CD4-positive, CD25-positive, alpha-beta regulatory T cell (primary cell): ENCODE results near the gene AMFR. TPM values are rescaled to one million over a fixed set of nuclear protein-coding genes. Genes with fewer than 3 reads are reported as not detected.
A peak's percentile ranks its signal among the peaks of the same experiment; 100 is the strongest.

Experiments used
- ATAC-seq, 2 donors: fragments of 150-1000 bp; cut with Tn5 transposase; one replicate each; pipeline ENCODE4 v1.10.0; 2021; ENCODE audit warnings: low read depth in 2 of 2, moderate number of reproducible peaks in 2 of 2, moderate library complexity in 1 of 2
- DNase-seq, 3 donors: peaks; one replicate each; pipeline versions ENCODE4 v3.0.0 to v3.0.0-alpha.2; 2012 to 2022; ENCODE audit warnings: mixed read lengths in 1 of 3
- H3K27ac ChIP-seq: one replicate; pipeline ENCODE4 v1.7.0; 2013; ENCODE audit warnings: mild to moderate bottlenecking, low read length; ENCODE audit not compliant: insufficient read depth, poor library complexity, severe bottlenecking
- H3K27me3 ChIP-seq: one replicate; pipeline ENCODE4 v1.7.0; 2013; ENCODE audit warnings: low read length; ENCODE audit not compliant: control insufficient read depth, insufficient read depth
- H3K36me3 ChIP-seq: one replicate; pipeline ENCODE4 v1.7.0; 2013; ENCODE audit warnings: mild to moderate bottlenecking, low read length, moderate library complexity; ENCODE audit not compliant: control insufficient read depth, insufficient read depth
- H3K4me1 ChIP-seq: 2 replicates; pipeline ENCODE4 v1.7.0; 2013; ENCODE audit warnings: mild to moderate bottlenecking, low read length; ENCODE audit not compliant: insufficient read depth, control insufficient read depth, poor library complexity, severe bottlenecking
- H3K4me3 ChIP-seq: one replicate; pipeline ENCODE4 v1.7.0; 2013; ENCODE audit warnings: low read depth, mild to moderate bottlenecking, low read length, moderate library complexity
- H3K9me3 ChIP-seq, 2 experiments: 1 replicate in 1 of 2; 2 replicates in 1 of 2; pipeline ENCODE4 v1.7.0; 2013; ENCODE audit warnings: low read length in 2 of 2, mild to moderate bottlenecking in 1 of 2, moderate library complexity in 1 of 2; ENCODE audit not compliant: control insufficient read depth in 2 of 2
- H3K27ac Mint-ChIP-seq, 3 donors: one replicate each; pipeline ENCODE4 v1.8.0; 2020 to 2022; ENCODE audit warnings: mild to moderate bottlenecking in 3 of 3, mixed read lengths in 3 of 3, moderate library complexity in 2 of 3
- H3K27me3 Mint-ChIP-seq: one replicate; pipeline ENCODE4 v1.8.0; 2022; ENCODE audit warnings: mild to moderate bottlenecking, mixed read lengths
- H3K36me3 Mint-ChIP-seq: one replicate; pipeline ENCODE4 v1.8.0; 2020; ENCODE audit warnings: mixed read lengths
- H3K4me1 Mint-ChIP-seq, 4 donors: one replicate each; pipeline ENCODE4 v1.8.0; 2020 to 2022; ENCODE audit warnings: mixed read lengths in 4 of 4, mild to moderate bottlenecking in 1 of 4
- H3K4me3 Mint-ChIP-seq, 4 donors: one replicate each; pipeline ENCODE4 v1.8.0; 2020 to 2022; ENCODE audit warnings: mild to moderate bottlenecking in 4 of 4, mixed read lengths in 4 of 4, moderate library complexity in 3 of 4
- H3K9me3 Mint-ChIP-seq, 7 donors: one replicate each; pipeline ENCODE4 v1.8.0; 2020 to 2022; ENCODE audit warnings: mixed read lengths in 7 of 7, mild to moderate bottlenecking in 3 of 7, moderate library complexity in 2 of 7
- polyA plus RNA-seq, 4 donors: library from polyadenylated mRNA; unstranded; fragments of 300-500 nt; fragmentation: Illumina TruSeq; gene quantifications; one replicate each; pipeline ENCODE4 v1.2.3, GENCODE V29; 2021
- total RNA-seq: library from RNA; stranded (reverse); gene quantifications from one replicate; pipeline ENCODE4 v1.2.3, GENCODE V29; 2022

AMFR gene
- total and polyA plus RNA-seq, 5 donors from 2014 or later, result 21.1 to 77.3 (median 52.4) TPM

DNA sequence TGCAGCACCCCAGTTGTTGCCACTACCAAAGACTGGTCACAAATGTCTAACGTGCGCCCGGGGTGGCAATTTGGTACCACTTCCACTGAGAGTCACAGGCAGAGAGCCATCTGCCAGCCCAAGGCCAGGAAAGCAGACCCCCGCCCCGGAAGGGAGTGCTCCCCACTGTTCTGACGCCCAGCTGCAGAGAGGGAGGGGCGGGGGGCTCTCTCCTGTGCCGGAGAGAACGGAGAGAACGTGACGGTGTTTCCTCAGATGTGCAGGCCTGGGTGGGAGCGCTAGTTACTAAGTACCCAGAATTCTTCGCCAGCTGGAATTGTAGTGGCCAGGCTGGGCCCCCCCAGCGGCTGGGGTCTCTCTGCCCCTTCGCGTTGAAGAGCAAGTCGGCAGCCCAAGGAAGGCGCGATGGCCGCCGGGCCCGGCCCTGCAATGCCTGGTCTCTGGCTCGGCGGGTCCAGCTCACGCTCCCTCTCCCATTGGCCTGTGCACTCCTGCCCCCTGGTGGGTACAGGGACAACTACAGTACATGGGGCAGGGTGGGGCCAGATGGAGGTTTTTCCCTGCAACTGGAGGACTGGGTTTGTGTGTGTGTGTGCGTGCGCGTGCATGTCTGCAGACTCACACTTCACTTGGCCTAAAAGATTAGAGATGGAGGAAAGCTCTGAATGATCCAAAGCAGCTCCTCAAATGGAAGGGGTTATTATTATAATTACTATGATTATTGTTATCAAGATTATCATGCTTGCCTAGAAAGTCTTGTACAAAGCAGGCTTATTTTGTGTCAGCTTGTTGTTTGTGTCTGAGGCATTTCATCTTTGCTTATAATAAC is 107.1 kb downstream of the AMFR start:
- H3K9me3 Mint-ChIP-seq, result no peaks in the 10 kb centered on the region
- no peaks in the 10 kb centered on the region for H3K9me3 ChIP-seq
- peaks cover 0 to 10% (median 0%) of the 10 kb centered on the region in 4 donors for H3K4me1 Mint-ChIP-seq
- H3K4me3 Mint-ChIP-seq, result peak overlapping the region in 3 of 4 donors; percentile 5 to 50 (median 41)
- peak; percentile 75 to 91 for ATAC-seq
- no peak overlapping the region for H3K27ac Mint-ChIP-seq
- peak; percentile 49 to 62 (median 61) for DNase-seq
- H3K36me3 ChIP-seq, result no peaks in the 10 kb centered on the region
- no peak overlapping the region for H3K27ac ChIP-seq
- peaks cover 4% of the 10 kb centered on the region for H3K27me3 Mint-ChIP-seq
- H3K36me3 Mint-ChIP-seq, result no peaks in the 10 kb centered on the region
- no peak overlapping the region for H3K4me3 ChIP-seq
- H3K27me3 ChIP-seq, result no peaks in the 10 kb centered on the region
- H3K4me1 ChIP-seq, result peaks cover 7% of the 10 kb centered on the region

DNA sequence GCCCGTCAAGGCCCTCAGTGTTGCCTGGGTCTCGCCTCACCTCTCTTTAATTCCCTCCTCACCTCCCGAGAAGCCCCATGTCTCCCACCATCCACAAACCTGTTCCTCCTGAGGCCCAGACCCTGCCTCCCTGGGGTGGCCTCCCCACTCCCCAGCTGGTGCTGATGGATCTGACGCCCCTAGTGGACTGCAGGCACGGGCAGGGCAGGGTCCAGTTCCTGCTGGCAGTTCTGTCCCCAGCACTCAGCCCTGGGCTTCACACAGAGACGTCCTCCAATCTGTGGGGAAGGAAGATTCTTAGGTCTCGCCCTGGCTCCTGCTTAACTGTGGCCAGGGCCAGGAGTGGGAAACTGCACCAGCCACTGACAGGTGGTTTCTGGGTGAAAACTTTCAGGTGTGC is 108.8 kb downstream of the AMFR start:
- Histone ChIP-seq H3K9me3 (no peaks in the 10 kb centered on the region), H3K27me3 (no peaks in the 10 kb centered on the region), H3K4me1 (peaks cover 7% of the 10 kb centered on the region), H3K4me3 (no peak overlapping the region), H3K36me3 (no peaks in the 10 kb centered on the region), H3K27ac (no peak overlapping the region)
- Mint-ChIP-seq H3K4me3 (no peak overlapping the region), H3K9me3 (no peaks in the 10 kb centered on the region), H3K27ac (no peak overlapping the region), H3K36me3 (no peaks in the 10 kb centered on the region), H3K4me1 (peaks cover 0 to 10% (median 0%) of the 10 kb centered on the region in 4 donors), H3K27me3 (peaks cover 4% of the 10 kb centered on the region)
- ATAC-seq, result no peak
- DNase-seq, result no peak

DNA sequence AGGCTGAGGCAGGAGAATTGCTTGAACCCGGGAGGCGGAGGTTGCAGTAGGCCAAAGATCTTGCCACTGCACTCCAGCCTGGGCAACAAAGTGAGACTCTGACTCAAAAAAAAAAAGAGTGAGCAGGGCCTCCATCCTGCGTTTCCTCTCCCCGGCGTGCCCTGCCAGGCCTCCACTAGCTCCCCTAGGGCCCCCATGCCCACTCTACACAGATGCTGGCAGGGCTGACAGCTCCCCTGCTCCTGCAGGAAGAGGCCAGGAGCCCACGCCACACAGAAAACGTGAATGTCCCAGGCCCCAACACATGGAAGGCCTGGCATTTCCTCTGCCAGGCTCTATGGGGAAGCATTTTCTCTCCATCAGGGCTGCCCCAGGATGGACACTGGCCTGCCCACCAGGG is 109.4 kb downstream of the AMFR start:
- no peaks in the 10 kb centered on the region for H3K27me3 ChIP-seq
- H3K36me3 ChIP-seq, result no peaks in the 10 kb centered on the region
- no peak overlapping the region for H3K4me3 ChIP-seq
- H3K27ac Mint-ChIP-seq, result no peak overlapping the region
- peaks cover 7% of the 10 kb centered on the region for H3K4me1 ChIP-seq
- no peak overlapping the region for H3K27ac ChIP-seq
- H3K27me3 Mint-ChIP-seq, result peaks cover 4% of the 10 kb centered on the region
- DNase-seq (no peak), ATAC-seq (no peak)
- H3K4me3 Mint-ChIP-seq, result no peak overlapping the region
- H3K4me1 Mint-ChIP-seq, result peaks cover 0 to 10% (median 0%) of the 10 kb centered on the region in 4 donors
- no peaks in the 10 kb centered on the region for H3K9me3 Mint-ChIP-seq
- H3K36me3 Mint-ChIP-seq, result no peaks in the 10 kb centered on the region
- H3K9me3 ChIP-seq, result no peaks in the 10 kb centered on the region

DNA sequence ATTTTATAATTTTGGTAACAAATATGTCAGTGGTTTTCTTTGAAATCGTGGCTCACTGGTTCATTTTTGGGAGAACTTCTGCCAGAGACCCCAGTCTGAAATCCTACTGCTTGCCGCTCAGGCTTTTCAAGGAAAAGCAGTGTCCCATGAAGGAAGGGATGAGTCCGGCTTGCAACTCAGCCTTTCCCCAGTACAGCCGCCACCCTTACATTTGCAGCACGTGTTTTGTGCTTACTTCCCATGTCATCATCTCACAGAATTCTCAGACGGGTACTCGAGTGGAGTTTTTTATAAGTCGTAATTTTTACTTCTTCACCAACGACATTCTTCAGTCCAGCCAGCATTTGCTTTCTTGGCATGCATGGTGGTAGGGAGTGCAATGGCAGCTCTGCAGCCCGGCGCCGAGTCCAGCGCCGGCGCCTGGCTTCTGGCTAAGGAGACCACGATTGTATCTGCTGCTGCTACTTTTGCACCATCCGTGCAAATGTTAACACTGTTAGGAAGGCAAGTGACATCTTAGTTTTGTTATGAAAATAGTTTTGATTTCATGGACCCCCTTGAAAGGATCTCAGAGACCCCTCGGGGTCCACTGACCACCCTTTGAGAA is 111.0 kb downstream of the AMFR start:
- no peaks in the 10 kb centered on the region for H3K27me3 Mint-ChIP-seq
- Histone ChIP-seq H3K9me3 (no peaks in the 10 kb centered on the region), H3K36me3 (no peaks in the 10 kb centered on the region), H3K27me3 (no peaks in the 10 kb centered on the region), H3K4me3 (no peak overlapping the region), H3K4me1 (peaks cover 7% of the 10 kb centered on the region), H3K27ac (no peak overlapping the region)
- no peak for DNase-seq
- no peaks in the 10 kb centered on the region for H3K9me3 Mint-ChIP-seq
- no peak overlapping the region for H3K4me3 Mint-ChIP-seq
- H3K27ac Mint-ChIP-seq, result no peak overlapping the region
- no peaks in the 10 kb centered on the region for H3K36me3 Mint-ChIP-seq
- peaks cover 0 to 10% (median 0%) of the 10 kb centered on the region in 4 donors for H3K4me1 Mint-ChIP-seq
- ATAC-seq, result no peak

DNA sequence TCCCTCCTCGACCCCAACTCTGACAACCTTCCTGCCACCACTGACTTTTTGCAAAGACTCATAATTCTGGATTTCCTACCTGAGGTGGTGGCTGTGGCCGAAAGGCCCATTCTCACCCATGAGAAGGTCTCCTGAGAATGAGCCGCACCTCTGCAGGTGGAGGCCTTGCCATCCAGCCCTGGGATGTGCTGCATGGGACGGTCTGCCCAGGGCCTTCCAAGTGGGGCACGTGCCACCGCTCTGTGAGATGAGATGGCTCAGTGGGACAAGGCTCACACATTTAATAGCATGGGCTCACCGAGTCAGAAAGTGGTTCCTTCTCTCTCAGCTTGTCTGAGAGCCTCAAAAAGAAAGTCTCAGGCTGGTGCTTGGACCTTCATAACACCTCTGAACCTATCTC is 112.8 kb downstream of the AMFR start:
- Mint-ChIP-seq H3K9me3 (no peaks in the 10 kb centered on the region), H3K36me3 (no peaks in the 10 kb centered on the region), H3K27ac (no peak overlapping the region), H3K27me3 (peaks cover 3% of the 10 kb centered on the region), H3K4me1 (peaks cover 0 to 2% (median 0%) of the 10 kb centered on the region in 4 donors), H3K4me3 (no peak overlapping the region)
- Histone ChIP-seq H3K4me3 (no peak overlapping the region), H3K27ac (no peak overlapping the region), H3K4me1 (no peaks in the 10 kb centered on the region), H3K27me3 (no peaks in the 10 kb centered on the region), H3K9me3 (no peaks in the 10 kb centered on the region), H3K36me3 (no peaks in the 10 kb centered on the region)
- ATAC-seq, result no peak
- DNase-seq, result no peak

DNA sequence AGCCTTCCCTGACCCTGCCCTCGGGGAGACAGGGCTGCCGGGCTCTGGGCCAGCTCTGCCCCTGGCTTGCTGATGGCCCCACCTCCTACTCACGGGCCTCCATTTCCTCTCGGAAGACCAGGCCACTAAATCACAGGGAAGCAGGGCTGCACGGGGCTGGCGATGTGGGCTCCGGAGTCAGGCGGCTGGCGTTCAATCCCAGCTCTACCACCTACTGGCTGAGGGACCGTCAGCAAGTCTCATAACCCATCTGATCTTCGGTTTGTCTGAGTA is 113.4 kb downstream of the AMFR start:
- H3K27ac Mint-ChIP-seq, result no peak overlapping the region
- ATAC-seq (no peak), DNase-seq (no peak)
- no peaks in the 10 kb centered on the region for H3K4me1 ChIP-seq
- no peaks in the 10 kb centered on the region for H3K36me3 ChIP-seq
- H3K9me3 Mint-ChIP-seq, result no peaks in the 10 kb centered on the region
- H3K27me3 Mint-ChIP-seq, result peaks cover 6% of the 10 kb centered on the region
- no peaks in the 10 kb centered on the region for H3K9me3 ChIP-seq
- no peaks in the 10 kb centered on the region for H3K36me3 Mint-ChIP-seq
- H3K4me3 Mint-ChIP-seq, result no peak overlapping the region
- H3K4me1 Mint-ChIP-seq, result no peaks in the 10 kb centered on the region
- H3K27me3 ChIP-seq, result no peaks in the 10 kb centered on the region
- no peak overlapping the region for H3K27ac ChIP-seq
- H3K4me3 ChIP-seq, result no peak overlapping the region

Other genes with a start within 250 kb of the AMFR start
- gene GNAO1, start 234.1 kb downstream of the AMFR start, total RNA-seq, result 3.0 TPM
- not detected for gene GNAO1, start 234.1 kb downstream of the AMFR start, polyA plus RNA-seq
- 111 TPM for gene NUDT21, start 25.8 kb upstream of the AMFR start, total RNA-seq
- 100 to 1,000 TPM in 3 of 4 donors, 10 to 100 TPM in 1; 91.9 to 128 (median 104) TPM for gene NUDT21, start 25.8 kb upstream of the AMFR start, polyA plus RNA-seq
- gene OGFOD1, start 26.0 kb upstream of the AMFR start, total RNA-seq, result 22.7 TPM
- gene OGFOD1, start 26.0 kb upstream of the AMFR start, polyA plus RNA-seq, result 10 to 100 TPM; 80.9 to 96.4 (median 85.7) TPM
- gene BBS2, start 94.5 kb upstream of the AMFR start, total RNA-seq, result 46.5 TPM
- 10 to 100 TPM; 24.8 to 39.2 (median 33.6) TPM for gene BBS2, start 94.5 kb upstream of the AMFR start, polyA plus RNA-seq
- not detected for gene MT4, start 139.5 kb upstream of the AMFR start, total RNA-seq
- not detected for gene MT4, start 139.5 kb upstream of the AMFR start, polyA plus RNA-seq
- not detected for gene MT3, start 164.0 kb upstream of the AMFR start, total RNA-seq
- gene MT3, start 164.0 kb upstream of the AMFR start, polyA plus RNA-seq, result 1 to 10 TPM in 1 of 4 donors, not detected in 3; 1.2 TPM
- 110 TPM for gene MT2A, start 183.0 kb upstream of the AMFR start, total RNA-seq
- gene MT2A, start 183.0 kb upstream of the AMFR start, polyA plus RNA-seq, result 100 to 1,000 TPM; 103 to 444 (median 261) TPM
- gene MT1E, start 200.2 kb upstream of the AMFR start, total RNA-seq, result 10.4 TPM
- 10 to 100 TPM in 3 of 4 donors, 1 to 10 TPM in 1; 5.6 to 86.9 (median 24.7) TPM for gene MT1E, start 200.2 kb upstream of the AMFR start, polyA plus RNA-seq
- not detected for gene MT1M, start 207.1 kb upstream of the AMFR start, total RNA-seq
- gene MT1M, start 207.1 kb upstream of the AMFR start, polyA plus RNA-seq, result not detected
- not detected for gene MT1A, start 213.1 kb upstream of the AMFR start, total RNA-seq
- gene MT1A, start 213.1 kb upstream of the AMFR start, polyA plus RNA-seq, result not detected
- not detected for gene MT1B, start 226.3 kb upstream of the AMFR start, total RNA-seq
- not detected for gene MT1B, start 226.3 kb upstream of the AMFR start, polyA plus RNA-seq
- gene MT1F, start 232.4 kb upstream of the AMFR start, total RNA-seq, result 6.8 TPM
- 10 to 100 TPM; 26.0 to 88.5 (median 37.1) TPM for gene MT1F, start 232.4 kb upstream of the AMFR start, polyA plus RNA-seq
- gene MT1G, start 242.5 kb upstream of the AMFR start, total RNA-seq, result not detected
- gene MT1G, start 242.5 kb upstream of the AMFR start, polyA plus RNA-seq, result not detected
- not detected for gene MT1H, start 244.3 kb upstream of the AMFR start, total RNA-seq
- not detected for gene MT1H, start 244.3 kb upstream of the AMFR start, polyA plus RNA-seq